GM19463 (cell line): Measurements from ENCODE around the gene KRTAP4-3.
"Not testable (repeated sequence)": the region's sequence is repeated elsewhere in the genome, so short reads cannot be mapped to it uniquely, and the experiment has no call there.

Experiments used
- ATAC-seq: cut with Tn5 transposase; IDR thresholded peaks from one replicate; pipeline ENCODE4 v1.9.1; 2021; ENCODE audit warnings: mild to moderate bottlenecking, moderate library complexity; ENCODE audit not compliant: unreplicated experiment

KRTAP4-3 gene

GRCh38 chr17:41153856-41154255 is 14.2 kb downstream of the KRTAP4-3 start:
- ATAC-seq: no peak

- no peak for ATAC-seq
Observed at GRCh38 chr17:41151525-41151924, 16.5 kb downstream of the KRTAP4-3 start.

- no peak for ATAC-seq
Observed at GRCh38 chr17:41150026-41150425, 18.0 kb downstream of the KRTAP4-3 start.

- no peak for ATAC-seq
Observed at GRCh38 chr17:41149652-41149985, 18.4 kb downstream of the KRTAP4-3 start, which contains the start of gene KRTAP4-5. KRTAP4-5 (minus strand) TSS chr17:41149825; CDS start chr17:41149767, 58 bp downstream.

- ATAC-seq: not testable (repeated sequence)
Observed at GRCh38 chr17:41148971-41149651, 18.9 kb downstream of the KRTAP4-3 start.

- ATAC-seq: no peak
Observed at GRCh38 chr17:41147531-41148204, 20.4 kb downstream of the KRTAP4-3 start.

- no peak for ATAC-seq
Observed at GRCh38 chr17:41145261-41145660, 22.8 kb downstream of the KRTAP4-3 start.

GRCh38 chr17:41144846-41145245 is 23.2 kb downstream of the KRTAP4-3 start:
- no peak for ATAC-seq

- no peak for ATAC-seq
Observed at GRCh38 chr17:41141361-41141760, 26.7 kb downstream of the KRTAP4-3 start.

- ATAC-seq: no peak
Observed at GRCh38 chr17:41140360-41141131, 27.5 kb downstream of the KRTAP4-3 start, which contains the start of gene KRTAP4-6. KRTAP4-6 (minus strand) TSS chr17:41140544; CDS start chr17:41140487, 57 bp downstream.

- not testable (repeated sequence) for ATAC-seq
Observed at GRCh38 chr17:41139865-41140264, 28.2 kb downstream of the KRTAP4-3 start.

- no peak for ATAC-seq
Observed at GRCh38 chr17:41133880-41134735, 33.9 kb downstream of the KRTAP4-3 start.

GRCh38 chr17:41131979-41132378 is 36.0 kb downstream of the KRTAP4-3 start:
- ATAC-seq: no peak

GRCh38 chr17:41127371-41127770 is 40.6 kb downstream of the KRTAP4-3 start:
- no peak for ATAC-seq

GRCh38 chr17:41126412-41126811 is 41.6 kb downstream of the KRTAP4-3 start:
- no peak for ATAC-seq

GRCh38 chr17:41125064-41125463 is 43.0 kb downstream of the KRTAP4-3 start:
- ATAC-seq: no peak

- ATAC-seq: not testable (repeated sequence)
Observed at GRCh38 chr17:41123991-41124371, 44.0 kb downstream of the KRTAP4-3 start, which contains the start of gene KRTAP4-12. KRTAP4-12 (minus strand) TSS chr17:41124182; CDS start chr17:41124122, 60 bp downstream.

- ATAC-seq: not testable (repeated sequence)
Observed at GRCh38 chr17:41123292-41123990, 44.6 kb downstream of the KRTAP4-3 start.

- no peak for ATAC-seq
Observed at GRCh38 chr17:41121742-41122141, 46.3 kb downstream of the KRTAP4-3 start.
